GM23338 (cell line): ENCODE results near the gene TSPEAR. TPM values are rescaled to one million over a fixed set of nuclear protein-coding genes. Genes with fewer than 3 reads are reported as not detected.

Source experiments
- CREB1 ChIP-seq: fragments of 250-450 bp; sonication (Bioruptor Pico); IDR thresholded peaks from 2 replicates; pipeline ENCODE4 v1.5.0; 2020; ENCODE audit warnings: low read depth, mild to moderate bottlenecking, moderate library complexity
- CTCF ChIP-seq, 2 experiments: fragments of 200-600 bp in 1 of 2; sonication (generic) in 1 of 2; conservative IDR thresholded peaks; 2 replicates each; pipeline versions ENCODE4 v1.5.1 to v1.6.1; 2016 to 2017; ENCODE audit warnings: antibody characterized with exemption in 2 of 2, low read depth in 2 of 2, mild to moderate bottlenecking in 2 of 2, moderate library complexity in 1 of 2
- EZH2phosphoT487 ChIP-seq: fragments of 200-600 bp; sonication (generic); IDR thresholded peaks from one replicate; pipeline ENCODE4 v1.8.1; 2018; ENCODE audit warnings: antibody characterized with exemption; ENCODE audit not compliant: unreplicated experiment
- JUNB ChIP-seq: IDR thresholded peaks from one replicate; pipeline ENCODE4 v1.6.1; 2016; ENCODE audit warnings: antibody characterized with exemption; ENCODE audit not compliant: unreplicated experiment
- REST ChIP-seq: IDR thresholded peaks from one replicate; pipeline ENCODE4 v1.6.1; 2018; ENCODE audit warnings: antibody characterized with exemption; ENCODE audit not compliant: unreplicated experiment
- ZNF331 ChIP-seq: fragments of 250-450 bp; sonication (Bioruptor Pico); IDR thresholded peaks from 2 replicates; pipeline ENCODE4 v1.5.0; 2020; ENCODE audit warnings: low read depth, mild to moderate bottlenecking, moderate library complexity
- ZNF462 ChIP-seq: fragments of 250-450 bp; sonication (Bioruptor Pico); IDR thresholded peaks from 2 replicates; pipeline ENCODE4 v1.5.0; 2020; ENCODE audit warnings: mild to moderate bottlenecking, moderate library complexity
- polyA plus RNA-seq: library from polyadenylated mRNA; unstranded; fragments of >200 nt; fragmentation: Nextera tagmentation; extraction: Ambion mirVana; gene quantifications from 2 replicates; pipeline ENCODE4 v1.2.1, GENCODE V29; 2016
- total RNA-seq: library from RNA; depleted of rRNA; stranded (reverse); fragments of >200 nt; shearing (Covaris generic); gene quantifications from 2 replicates; pipeline ENCODE4 v1.2.3, GENCODE V29; 2014

TSPEAR gene
- total and polyA plus RNA-seq, 2 experiments from 2014 or later, result 0.35 to 0.92 TPM

GRCh38 chr21:44727321-44727720 lies 15.9 kb upstream of the TSPEAR start (continued):
- no peak for TF ChIP-seq ZNF462 (CRISPR knock-in tag)
- TF ChIP-seq REST, result no peak
- TF ChIP-seq JUNB, result no peak
- TF ChIP-seq CTCF (conservative IDR thresholded peaks at IDR 0.05; ENCODE audit: low read depth in 2 of 2), result no peak
- no peak for TF ChIP-seq CREB1 (CRISPR knock-in tag)
- TF ChIP-seq EZH2phosphoT487, result no peak
- TF ChIP-seq ZNF331 (CRISPR knock-in tag), result no peak
